A673 (cell line): ENCODE results near the gene ADAMTS9. TPM values are rescaled to one million over a fixed set of nuclear protein-coding genes. Genes with fewer than 3 reads are reported as not detected.

Experiments
- BruUV-seq: library from RNA; stranded (reverse); fragments of 400-500 nt; replicated peaks from 2 replicates; lab custom pipeline; 2021; lab: Mats Ljungman, UMichigan
- CTCF ChIA-PET: fragments of 300-600 bp; sonication (Branson Sonifier 250); formaldehyde crosslinking; loops from one replicate; lab custom pipeline; 2022; ENCODE audit warnings: antibody characterized with exemption; lab: Charles Lee
- POLR2A ChIA-PET: fragments of 300-600 bp; sonication (Branson Sonifier 250); formaldehyde crosslinking; loops from one replicate; lab custom pipeline; 2022; ENCODE audit warnings: antibody characterized with exemption; ENCODE audit not compliant: low non-redundant PET; lab: Charles Lee
- DNase-seq: peaks from one replicate; pipeline ENCODE4 v3.0.0-alpha.2; 2015; ENCODE audit warnings: low spot score
- H3K27ac ChIP-seq: fragments of 200-600 bp; sonication (generic); 2 replicates; pipeline ENCODE4 v1.5.1; 2016; ENCODE audit warnings: mixed run types, low read depth, mild to moderate bottlenecking, mixed read lengths, antibody characterized with exemption, low read length; ENCODE audit not compliant: poor library complexity, severe bottlenecking
- H3K27me3 ChIP-seq: fragments of 200-600 bp; sonication (generic); replicated peaks from 2 replicates; pipeline ENCODE4 v1.6.1; 2017; ENCODE audit warnings: mixed run types, low read depth, mild to moderate bottlenecking, mixed read lengths, antibody characterized with exemption, low read length; ENCODE audit not compliant: insufficient read depth, poor library complexity
- H3K36me3 ChIP-seq: fragments of 200-600 bp; sonication (generic); 2 replicates; pipeline ENCODE4 v1.6.1; 2016; ENCODE audit warnings: mixed run types, mild to moderate bottlenecking, mixed read lengths, antibody characterized with exemption, low read length; ENCODE audit not compliant: insufficient read depth, poor library complexity, severe bottlenecking
- H3K4me1 ChIP-seq: fragments of 200-600 bp; sonication (generic); 2 replicates; pipeline ENCODE4 v1.6.1; 2017; ENCODE audit warnings: mixed run types, mild to moderate bottlenecking, mixed read lengths, antibody characterized with exemption, low read length; ENCODE audit not compliant: insufficient read depth, poor library complexity, severe bottlenecking
- H3K4me3 ChIP-seq: fragments of 200-600 bp; sonication (generic); 2 replicates; pipeline ENCODE4 v1.5.1; 2016; ENCODE audit warnings: low read depth, mixed run types, mild to moderate bottlenecking, mixed read lengths, low read length; ENCODE audit not compliant: poor library complexity, severe bottlenecking
- H3K9me3 ChIP-seq: fragments of 200-600 bp; sonication (generic); 2 replicates; pipeline ENCODE4 v1.6.1; 2016; ENCODE audit warnings: mixed run types, low read depth, mild to moderate bottlenecking, mixed read lengths, antibody characterized with exemption, low read length; ENCODE audit not compliant: poor library complexity, severe bottlenecking
- CTCF ChIP-seq: fragments of 300-800, 200-600 bp; sonication (generic); conservative IDR thresholded peaks from 2 replicates; pipeline ENCODE4 v1.5.1; 2017; ENCODE audit warnings: low read depth, mild to moderate bottlenecking, antibody characterized with exemption, low read length, moderate library complexity, mixed read lengths
- EZH2 ChIP-seq: fragments of 200-600 bp; sonication (generic); IDR thresholded peaks from 2 replicates; pipeline ENCODE4 v1.6.1; 2017; ENCODE audit warnings: borderline replicate concordance, low read depth, mild to moderate bottlenecking, mixed read lengths, antibody characterized with exemption, low read length; ENCODE audit not compliant: poor library complexity, severe bottlenecking
- intact Hi-C: fragments of 100-400 bp; cut with micrococcal nuclease; formaldehyde crosslinking; loops from one replicate; pipeline ENCODE4 v1.10.0; 2022; ENCODE audit not compliant: unreplicated experiment
- total RNA-seq: library from RNA; stranded (reverse); gene quantifications from 2 replicates; pipeline ENCODE4 v1.2.3, GENCODE V29; 2021

ADAMTS9 gene
- total RNA-seq, 1 experiment from 2014 or later, result 0.26 TPM

GRCh38 chr3:64568895-64569517 lies 118.8 kb downstream of the ADAMTS9 start:
- no peaks in the 10 kb centered on the region for H3K27me3 ChIP-seq
- no TSS peak for BruUV-seq
- TF ChIP-seq EZH2, result no peak
- TF ChIP-seq CTCF, result no peak
- no peak overlapping the region for H3K27ac ChIP-seq
- no peaks in the 10 kb centered on the region for H3K36me3 ChIP-seq
- DNase-seq, result no peak
- intact Hi-C loops, result no loop called here
- ChIA-PET CTCF (no interaction called here), POLR2A (no interaction called here)
- no peaks in the 10 kb centered on the region for H3K4me1 ChIP-seq
- no peak overlapping the region for H3K4me3 ChIP-seq
- H3K9me3 ChIP-seq, result no peaks in the 10 kb centered on the region

GRCh38 chr3:64566859-64567258 lies 120.9 kb downstream of the ADAMTS9 start:
- TF ChIP-seq EZH2 (no peak), CTCF (no peak)
- no peak overlapping the region for H3K4me3 ChIP-seq
- H3K27ac ChIP-seq, result no peak overlapping the region
- intact Hi-C loops, result no loop called here
- H3K36me3 ChIP-seq, result no peaks in the 10 kb centered on the region
- ChIA-PET CTCF (no interaction called here), POLR2A (no interaction called here)
- H3K27me3 ChIP-seq, result no peaks in the 10 kb centered on the region
- no peaks in the 10 kb centered on the region for H3K4me1 ChIP-seq
- DNase-seq, result no peak
- H3K9me3 ChIP-seq, result no peaks in the 10 kb centered on the region
- BruUV-seq, result no TSS peak

- POLR2A ChIA-PET, result no interaction called here
- intact Hi-C loops, result no loop called here
- no TSS peak for BruUV-seq
- Histone ChIP-seq H3K9me3 (no peaks in the 10 kb centered on the region), H3K4me1 (no peaks in the 10 kb centered on the region), H3K27ac (no peak overlapping the region), H3K27me3 (no peaks in the 10 kb centered on the region), H3K4me3 (no peak overlapping the region), H3K36me3 (no peaks in the 10 kb centered on the region)
- DNase-seq, result no peak
- CTCF ChIA-PET, result no interaction called here
- TF ChIP-seq EZH2, result no peak
- no peak for TF ChIP-seq CTCF
These were observed 124.0 kb downstream of the ADAMTS9 start for GRCh38 chr3:64563751-64564150.
